ENCODE results near the gene SEMA3E. TPM values are rescaled to one million over a fixed set of nuclear protein-coding genes. Genes with fewer than 3 reads are reported as not detected.

Gene SEMA3E
- total RNA-seq, 4 donors from 2014 or later: 1.5 to 5.3 (median 3.5) TPM

DNA sequence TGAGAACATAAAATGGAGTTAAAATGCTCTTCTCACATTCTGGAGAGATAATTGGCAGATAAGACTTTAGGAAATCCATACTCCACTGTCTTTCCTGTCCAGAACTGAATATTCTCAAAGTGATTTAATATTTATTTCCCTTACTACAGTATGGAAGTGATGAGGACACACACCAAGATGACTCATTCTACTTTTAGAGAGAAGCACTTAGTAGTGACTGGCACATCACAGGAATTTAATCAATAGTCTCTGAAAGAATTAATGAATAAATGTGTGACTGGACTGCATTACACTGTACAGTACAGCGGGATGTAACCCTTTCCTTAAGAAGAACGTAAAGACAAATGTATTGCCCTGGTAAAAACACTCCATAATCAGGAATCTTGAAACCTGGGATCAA, 116.7 kb downstream of the SEMA3E start:
- TF ChIP-seq, protein P1, sequence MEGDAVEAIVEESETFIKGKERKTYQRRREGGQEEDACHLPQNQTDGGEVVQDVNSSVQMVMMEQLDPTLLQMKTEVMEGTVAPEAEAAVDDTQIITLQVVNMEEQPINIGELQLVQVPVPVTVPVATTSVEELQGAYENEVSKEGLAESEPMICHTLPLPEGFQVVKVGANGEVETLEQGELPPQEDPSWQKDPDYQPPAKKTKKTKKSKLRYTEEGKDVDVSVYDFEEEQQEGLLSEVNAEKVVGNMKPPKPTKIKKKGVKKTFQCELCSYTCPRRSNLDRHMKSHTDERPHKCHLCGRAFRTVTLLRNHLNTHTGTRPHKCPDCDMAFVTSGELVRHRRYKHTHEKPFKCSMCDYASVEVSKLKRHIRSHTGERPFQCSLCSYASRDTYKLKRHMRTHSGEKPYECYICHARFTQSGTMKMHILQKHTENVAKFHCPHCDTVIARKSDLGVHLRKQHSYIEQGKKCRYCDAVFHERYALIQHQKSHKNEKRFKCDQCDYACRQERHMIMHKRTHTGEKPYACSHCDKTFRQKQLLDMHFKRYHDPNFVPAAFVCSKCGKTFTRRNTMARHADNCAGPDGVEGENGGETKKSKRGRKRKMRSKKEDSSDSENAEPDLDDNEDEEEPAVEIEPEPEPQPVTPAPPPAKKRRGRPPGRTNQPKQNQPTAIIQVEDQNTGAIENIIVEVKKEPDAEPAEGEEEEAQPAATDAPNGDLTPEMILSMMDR (IDR thresholded peaks at IDR 0.05; ENCODE audit: low read depth): no peak

DNA sequence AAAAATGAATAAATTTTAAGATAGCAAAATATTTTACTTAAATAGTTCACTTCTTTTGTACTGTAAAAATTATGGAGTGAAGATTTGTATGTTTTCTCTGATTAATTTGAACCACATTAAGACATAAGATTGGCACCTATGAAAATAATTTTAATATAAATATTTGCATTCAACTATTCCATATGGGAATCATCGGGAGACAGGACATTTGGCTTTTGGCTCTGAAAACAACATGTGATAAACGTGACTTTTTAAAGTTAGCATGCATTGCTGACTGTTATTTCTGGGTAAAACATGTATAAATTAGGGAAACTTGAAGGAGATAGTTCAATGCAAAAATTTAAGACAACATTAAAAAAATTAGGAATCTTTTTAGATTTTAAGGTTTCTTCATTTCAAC, 117.2 kb downstream of the SEMA3E start:
- TF ChIP-seq, protein P1 (IDR thresholded peaks at IDR 0.05; ENCODE audit: low read depth): no peak

DNA sequence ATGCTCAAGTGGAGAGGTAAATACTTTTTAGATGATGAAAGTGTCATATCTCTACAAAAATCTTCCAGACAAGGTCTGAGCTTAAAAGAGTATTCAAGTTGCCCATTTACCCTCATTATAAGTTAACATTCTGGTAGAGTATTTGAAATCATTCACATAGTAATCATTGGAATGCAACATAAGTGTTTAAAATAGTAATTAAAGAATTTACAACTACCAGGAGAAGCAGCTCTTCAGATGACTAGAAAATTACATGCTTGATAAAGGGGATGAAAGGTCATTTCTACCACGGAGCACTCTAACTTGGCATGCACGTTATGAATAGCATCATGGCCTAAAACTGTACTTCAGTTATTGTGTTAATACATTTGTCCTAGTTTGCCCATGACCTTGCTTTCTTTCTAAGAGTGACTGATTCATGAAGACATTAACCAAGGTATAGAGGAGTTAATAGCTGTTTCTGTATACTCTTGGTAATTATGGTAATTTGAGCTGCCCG, 120.0 kb downstream of the SEMA3E start:
- TF ChIP-seq, protein P1 (IDR thresholded peaks at IDR 0.05; ENCODE audit: low read depth): no peak

DNA sequence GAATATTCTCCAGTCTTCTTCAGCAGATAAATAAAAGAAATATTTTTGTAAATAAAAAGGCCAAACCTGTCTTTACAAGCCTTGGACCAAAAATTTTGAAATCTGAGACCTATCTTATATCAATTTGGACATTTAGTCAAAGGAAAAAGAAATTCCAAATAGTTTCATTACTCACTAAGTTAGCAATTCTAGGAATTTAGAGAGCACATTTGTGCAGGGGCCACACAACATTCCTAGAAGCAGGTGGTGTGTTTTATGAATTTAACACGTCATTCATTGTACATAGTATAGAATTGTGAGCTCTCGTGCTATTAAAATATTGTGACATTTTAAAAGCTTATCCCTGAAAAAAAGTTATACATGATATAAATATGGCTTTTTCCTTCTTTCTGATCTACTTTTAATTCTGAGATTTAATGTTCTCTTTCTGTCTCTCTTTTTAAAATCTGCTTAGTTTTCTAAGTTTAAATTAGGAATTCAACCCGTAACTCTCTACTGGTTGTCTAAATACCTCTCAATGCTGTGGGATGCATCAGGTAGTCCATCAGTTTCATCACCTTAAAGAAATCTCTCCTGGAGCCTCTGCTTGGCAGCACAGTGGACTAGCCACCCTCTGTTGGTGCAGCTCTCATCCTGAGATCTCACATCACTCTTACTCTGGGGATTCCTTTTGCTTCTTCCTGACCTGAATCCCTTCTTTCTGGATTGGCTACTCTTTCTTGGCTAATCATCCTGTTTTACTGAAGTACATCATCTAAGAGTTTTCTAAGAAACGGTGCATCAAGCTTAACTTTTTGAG, 124.5 kb downstream of the SEMA3E start:
- TF ChIP-seq, protein P1 (IDR thresholded peaks at IDR 0.05; ENCODE audit: low read depth): no peak

DNA sequence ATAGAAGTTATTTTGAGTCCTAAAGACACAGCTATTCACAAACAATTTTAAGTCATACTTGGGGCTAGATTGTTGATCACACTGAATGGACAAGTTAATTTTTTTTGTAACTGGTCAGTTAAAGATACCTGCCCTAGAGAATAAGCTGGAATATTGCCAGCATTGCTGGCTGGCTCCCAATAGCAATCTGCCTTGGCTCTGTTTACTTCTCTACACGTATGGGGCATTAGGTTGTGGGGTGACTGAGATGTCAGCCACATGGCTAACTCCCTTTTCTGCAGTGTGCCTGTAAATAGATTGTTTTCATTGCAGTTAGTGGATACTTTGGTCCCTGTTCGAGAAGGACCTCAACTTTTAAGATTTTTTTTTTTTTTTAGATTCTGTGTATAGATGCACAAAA, 128.2 kb downstream of the SEMA3E start:
- TF ChIP-seq, protein P1 (IDR thresholded peaks at IDR 0.05; ENCODE audit: low read depth): no peak

DNA sequence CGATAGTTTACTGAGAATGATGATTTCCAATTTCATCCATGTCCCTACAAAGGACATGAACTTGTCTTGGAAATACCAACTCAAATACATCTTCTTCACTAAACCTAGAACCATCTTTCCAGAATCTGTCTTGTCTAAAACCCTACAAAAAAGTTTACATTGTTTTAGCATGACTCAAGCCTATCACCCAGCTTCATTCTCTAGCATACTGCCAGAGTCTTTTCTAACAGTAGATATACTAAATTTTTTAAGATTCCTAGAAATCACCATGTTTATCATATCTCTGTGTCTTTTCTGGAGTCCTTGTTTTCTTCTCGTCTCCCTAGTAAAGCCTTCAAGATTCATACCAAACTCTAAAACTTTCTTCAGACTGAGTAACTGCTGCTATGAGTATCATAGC, 129.7 kb downstream of the SEMA3E start:
- TF ChIP-seq, protein P1 (IDR thresholded peaks at IDR 0.05; ENCODE audit: low read depth): no peak

DNA sequence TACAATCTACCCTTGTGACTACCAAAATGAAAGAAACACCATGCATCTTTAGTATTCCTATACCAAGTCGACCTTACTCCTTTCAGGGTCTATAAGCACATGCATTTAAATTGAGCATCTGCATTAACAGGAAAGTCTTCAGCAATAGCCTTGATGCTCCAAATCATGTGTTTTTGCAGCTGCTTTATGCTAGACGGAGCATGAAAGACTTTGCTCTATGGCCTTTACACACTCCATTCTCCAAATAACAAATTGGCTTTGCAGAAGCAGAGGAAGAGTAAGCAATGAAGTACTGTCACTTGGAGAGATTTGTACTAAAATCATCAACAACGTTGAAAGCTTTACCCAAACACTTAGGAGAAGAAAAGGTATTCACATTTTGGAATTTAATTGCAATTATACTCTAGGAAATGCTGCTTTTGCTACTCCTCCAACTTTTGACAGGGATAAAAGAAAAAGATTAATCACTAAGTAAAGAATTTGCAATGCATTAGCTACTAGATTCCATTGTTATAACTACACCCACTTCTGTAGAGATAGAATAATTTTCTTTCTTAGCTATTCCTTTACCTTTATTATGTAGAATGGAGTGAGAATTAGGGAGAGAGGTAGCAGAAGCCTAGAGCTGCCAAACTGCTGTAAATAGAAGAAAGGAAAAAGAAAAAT, 131.8 kb downstream of the SEMA3E start:
- TF ChIP-seq, protein P1 (IDR thresholded peaks at IDR 0.05; ENCODE audit: low read depth): no peak
